CD14-positive monocyte (primary cell): ENCODE data around the gene ARID3A. TPM values are rescaled to one million over a fixed set of nuclear protein-coding genes. Genes with fewer than 3 reads are reported as not detected.

Experiments used
- DNase-seq, 3 donors: peaks; one replicate each; pipeline ENCODE4 v3.0.0-alpha.2; 2011 to 2022
- H2AFZ ChIP-seq: 2 replicates; pipeline ENCODE4 v1.6.0; 2012; ENCODE audit warnings: mild to moderate bottlenecking, low read depth, low read length, inconsistent platforms; ENCODE audit not compliant: insufficient read depth, poor library complexity, severe bottlenecking
- H3K27ac ChIP-seq, 2 donors: 1 replicate in 1 of 2; 2 replicates in 1 of 2; pipeline ENCODE4 v1.5.1; 2012 to 2013; ENCODE audit warnings: low read length in 2 of 2, control low read depth in 1 of 2, inconsistent platforms in 1 of 2, low read depth in 1 of 2, mild to moderate bottlenecking in 1 of 2
- H3K27me3 ChIP-seq, 2 donors: one replicate each; pipeline versions ENCODE4 v1.6.0 to v1.6.1; 2011 to 2013; ENCODE audit warnings: low read length in 2 of 2; ENCODE audit not compliant: control insufficient read depth in 2 of 2, insufficient read depth in 2 of 2
- H3K36me3 ChIP-seq, 2 donors: replicated peaks in 1 of 2; 1 replicate in 1 of 2; 2 replicates in 1 of 2; pipeline versions ENCODE4 v1.5.1 to v1.6.1; 2012 to 2013; ENCODE audit warnings: low read length in 2 of 2, control low read depth in 1 of 2, inconsistent platforms in 1 of 2, mild to moderate bottlenecking in 1 of 2; ENCODE audit not compliant: insufficient read depth in 2 of 2, control insufficient read depth in 1 of 2
- H3K4me1 ChIP-seq, 2 donors: 1 replicate in 1 of 2; 2 replicates in 1 of 2; pipeline versions ENCODE4 v1.5.1 to v1.6.1; 2012 to 2013; ENCODE audit warnings: low read length in 2 of 2, control low read depth in 1 of 2, inconsistent platforms in 1 of 2, mild to moderate bottlenecking in 1 of 2, moderate library complexity in 1 of 2; ENCODE audit not compliant: insufficient read depth in 2 of 2, control insufficient read depth in 1 of 2
- H3K4me2 ChIP-seq: replicated peaks from 2 replicates; pipeline ENCODE3; 2012; ENCODE audit warnings: low read length, moderate library complexity, mild to moderate bottlenecking; ENCODE audit not compliant: poor library complexity, severe bottlenecking; ENCODE audit errors: extremely low read depth
- H3K4me3 ChIP-seq, 3 experiments: fragments of 200-600 bp in 1 of 3; sonication (generic) in 1 of 3; replicated peaks in 1 of 3; 1 replicate in 2 of 3; 2 replicates in 1 of 3; pipeline ENCODE4 v1.5.1; 2011 to 2013; ENCODE audit warnings: low read length in 3 of 3, mild to moderate bottlenecking in 3 of 3, control low read depth in 2 of 3, low read depth in 2 of 3, inconsistent platforms in 1 of 3, moderate library complexity in 1 of 3
- H3K79me2 ChIP-seq: 2 replicates; pipeline ENCODE4 v1.6.0; 2012; ENCODE audit warnings: mild to moderate bottlenecking, control low read depth, inconsistent platforms, low read length, moderate library complexity; ENCODE audit not compliant: insufficient read depth
- H3K9ac ChIP-seq: 2 replicates; pipeline ENCODE4 v1.6.0; 2017; ENCODE audit warnings: low read length, mild to moderate bottlenecking; ENCODE audit not compliant: insufficient read depth, poor library complexity, severe bottlenecking
- H3K9me3 ChIP-seq, 2 donors: replicated peaks in 1 of 2; 1 replicate in 1 of 2; 2 replicates in 1 of 2; pipeline versions ENCODE4 v1.5.1 to v1.6.1; 2012 to 2013; ENCODE audit warnings: low read length in 2 of 2, control low read depth in 1 of 2; ENCODE audit not compliant: control insufficient read depth in 1 of 2, insufficient read depth in 1 of 2
- H4K20me1 ChIP-seq: 2 replicates; pipeline ENCODE4 v1.6.0; 2012; ENCODE audit warnings: mild to moderate bottlenecking, low read length, control low read depth, moderate library complexity; ENCODE audit not compliant: insufficient read depth
- H3K27ac Mint-ChIP-seq, 7 donors: one replicate each; pipeline ENCODE4 v1.8.0; 2020; ENCODE audit warnings: mild to moderate bottlenecking in 7 of 7, mixed read lengths in 7 of 7, moderate library complexity in 6 of 7, inconsistent platforms in 2 of 7
- H3K27me3 Mint-ChIP-seq, 3 donors: one replicate each; pipeline ENCODE4 v1.8.0; 2021 to 2022; ENCODE audit warnings: low read depth in 3 of 3, mild to moderate bottlenecking in 3 of 3, mixed read lengths in 3 of 3, moderate library complexity in 3 of 3, inconsistent platforms in 1 of 3
- H3K36me3 Mint-ChIP-seq, 2 donors: one replicate each; pipeline ENCODE4 v1.8.0; 2020; ENCODE audit warnings: mixed read lengths in 2 of 2, inconsistent platforms in 1 of 2, mild to moderate bottlenecking in 1 of 2
- H3K4me1 Mint-ChIP-seq: one replicate; pipeline ENCODE4 v1.8.0; 2020; ENCODE audit warnings: mild to moderate bottlenecking, mixed read lengths
- H3K4me3 Mint-ChIP-seq, 2 donors: one replicate each; pipeline ENCODE4 v1.8.0; 2020; ENCODE audit warnings: mild to moderate bottlenecking in 2 of 2, mixed read lengths in 2 of 2, moderate library complexity in 1 of 2
- H3K9me3 Mint-ChIP-seq, 7 donors: one replicate each; pipeline ENCODE4 v1.8.0; 2020 to 2022; ENCODE audit warnings: mixed read lengths in 7 of 7, mild to moderate bottlenecking in 6 of 7, moderate library complexity in 6 of 7, inconsistent platforms in 2 of 7
- CTCF ChIP-seq: fragments of 200-600 bp; IDR thresholded peaks from one replicate; pipeline ENCODE4 v1.8.0; 2022; ENCODE audit warnings: antibody characterized with exemption, mild to moderate bottlenecking
- WGBS: methylation state at CpG from one replicate; pipeline ENCODE4 v1.1.5; 2013; ENCODE audit warnings: missing lambda C conversion rate; ENCODE audit not compliant: insufficient coverage; 5-methylcytosine and 5-hydroxymethylcytosine counted together
- intact Hi-C, 2 donors: fragments of 100-400 bp; cut with micrococcal nuclease; formaldehyde crosslinking; loops; one replicate each; pipeline versions ENCODE4 v1.15.0 to v1.15.1; 2023
- polyA plus RNA-seq, 3 donors: library from polyadenylated mRNA; depleted of rRNA in 1 of 3; unstranded in 2 of 3; stranded (reverse) in 1 of 3; fragments of 300-500 nt in 2 of 3; fragments of >200 nt in 1 of 3; fragmentation: Illumina TruSeq in 2 of 3; gene quantifications; 1 replicate in 2 of 3; 2 replicates in 1 of 3; pipeline ENCODE4 v1.2.3, GENCODE V29; 2012 to 2021

Gene ARID3A
- polyA plus RNA-seq, 3 donors, result 2.1 to 41.6 (median 3.2) TPM

- intact Hi-C loops, result no loop called here
- H3K27ac ChIP-seq, result no peak overlapping the region
- no peak for TF ChIP-seq CTCF
- H3K4me3 Mint-ChIP-seq, result peak overlapping the region in 1 of 2 donors; percentile 71
- no peaks in the 10 kb centered on the region for H3K36me3 ChIP-seq
- H3K4me2 ChIP-seq, result no peak overlapping the region
- H3K9me3 Mint-ChIP-seq, result peaks cover 0 to 16% (median 7%) of the 10 kb centered on the region in 7 donors
- WGBS, result 24% methylated on average over 62 of the region's 64 CpGs
- H3K4me3 ChIP-seq, result no peak overlapping the region
- DNase-seq, result peak in 1 of 3 donors; percentile 34
- no peak overlapping the region for H2AFZ ChIP-seq
- H3K27me3 ChIP-seq, result peaks cover 14 to 58% of the 10 kb centered on the region in 2 donors
- H3K27ac Mint-ChIP-seq, result no peak overlapping the region
- peaks cover 11% of the 10 kb centered on the region for H3K4me1 Mint-ChIP-seq
- peaks cover 0 to 8% of the 10 kb centered on the region in 2 donors for H3K9me3 ChIP-seq
- H3K79me2 ChIP-seq, result no peaks in the 10 kb centered on the region
- peaks cover 13 to 15% of the 10 kb centered on the region in 2 donors for H3K4me1 ChIP-seq
- H3K9ac ChIP-seq, result no peak overlapping the region
- peaks cover 9% of the 10 kb centered on the region for H4K20me1 ChIP-seq
- H3K27me3 Mint-ChIP-seq, result peaks cover 49 to 65% (median 54%) of the 10 kb centered on the region in 3 donors
- peaks cover 7 to 11% of the 10 kb centered on the region in 2 donors for H3K36me3 Mint-ChIP-seq
These were observed 70.4 kb downstream of the ARID3A start for GRCh38 chr19:996051-996838.

GRCh38 chr19:998064-998463 lies 72.2 kb downstream of the ARID3A start:
- H3K4me1 Mint-ChIP-seq, result peaks cover 12% of the 10 kb centered on the region
- Histone ChIP-seq H2AFZ (no peak overlapping the region), H3K4me3 (no peak overlapping the region), H3K9ac (no peak overlapping the region), H4K20me1 (peaks cover 5% of the 10 kb centered on the region), H3K36me3 (no peaks in the 10 kb centered on the region), H3K27ac (no peak overlapping the region), H3K4me1 (peaks cover 19 to 20% of the 10 kb centered on the region in 2 donors), H3K79me2 (no peaks in the 10 kb centered on the region), H3K4me2 (no peak overlapping the region), H3K9me3 (peaks cover 0 to 8% of the 10 kb centered on the region in 2 donors), H3K27me3 (peaks cover 14 to 71% of the 10 kb centered on the region in 2 donors)
- H3K9me3 Mint-ChIP-seq, result peaks cover 0 to 16% (median 9%) of the 10 kb centered on the region in 7 donors
- no peak for DNase-seq
- H3K4me3 Mint-ChIP-seq, result peak overlapping the region in 1 of 2 donors; percentile 78
- peaks cover 0 to 7% of the 10 kb centered on the region in 2 donors for H3K36me3 Mint-ChIP-seq
- H3K27me3 Mint-ChIP-seq, result peaks cover 55 to 82% (median 64%) of the 10 kb centered on the region in 3 donors
- intact Hi-C loops, result no loop called here
- WGBS, result 66% methylated on average over 5 of the region's 6 CpGs
- no peak overlapping the region for H3K27ac Mint-ChIP-seq
- TF ChIP-seq CTCF, result no peak
